ENCODE results near the gene FAM118A.

Gene FAM118A

DNA sequence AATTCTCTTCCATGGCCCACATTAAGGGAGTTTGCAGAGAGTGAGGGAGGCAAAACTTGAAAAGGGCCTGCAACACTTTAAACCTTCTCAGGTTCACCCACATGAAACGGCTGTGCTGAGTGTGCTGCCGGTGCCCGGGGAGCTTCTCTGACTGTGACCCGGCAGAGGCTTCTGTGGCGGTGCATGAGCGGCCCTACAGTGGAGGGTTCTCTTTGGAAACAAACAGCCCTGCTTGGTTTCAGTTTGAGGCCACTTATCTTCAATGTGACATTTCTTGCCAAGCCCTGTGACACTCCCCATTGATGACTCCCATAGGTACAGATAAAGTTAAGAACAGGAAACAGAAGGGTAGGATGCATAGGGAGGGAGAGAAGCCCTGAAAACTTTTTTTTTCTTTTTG, 31.8 kb downstream of the FAM118A start:
- no peaks in the 10 kb centered on the region for H3K27me3 ChIP-seq (ENCODE audit: low read depth, low read length)

DNA sequence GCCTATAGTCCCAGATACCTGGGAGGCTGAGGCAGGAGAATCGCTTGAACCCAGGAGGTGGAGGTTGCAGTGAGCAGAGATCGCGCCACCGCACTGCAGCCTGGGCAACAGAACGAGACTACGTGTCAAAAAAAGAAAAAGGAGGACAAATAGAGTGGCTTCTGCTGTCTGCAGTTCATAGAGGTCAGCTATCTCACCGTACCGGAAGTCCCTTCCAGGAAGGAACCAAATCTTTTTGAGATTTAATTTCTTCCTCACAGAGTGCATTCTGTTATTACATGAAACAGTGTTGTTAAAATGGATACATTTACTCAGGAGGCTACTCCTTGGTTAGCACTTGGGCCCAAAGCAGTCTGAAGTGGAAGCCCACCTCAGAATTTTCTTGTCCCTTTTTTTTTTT, 33.4 kb downstream of the FAM118A start:
- H3K9me3 ChIP-seq (ENCODE audit: insufficient read depth, low read length): no peaks in the 10 kb centered on the region
- no peak overlapping the region for H3K9ac ChIP-seq (ENCODE audit: low read length)
- TF ChIP-seq, protein P1, sequence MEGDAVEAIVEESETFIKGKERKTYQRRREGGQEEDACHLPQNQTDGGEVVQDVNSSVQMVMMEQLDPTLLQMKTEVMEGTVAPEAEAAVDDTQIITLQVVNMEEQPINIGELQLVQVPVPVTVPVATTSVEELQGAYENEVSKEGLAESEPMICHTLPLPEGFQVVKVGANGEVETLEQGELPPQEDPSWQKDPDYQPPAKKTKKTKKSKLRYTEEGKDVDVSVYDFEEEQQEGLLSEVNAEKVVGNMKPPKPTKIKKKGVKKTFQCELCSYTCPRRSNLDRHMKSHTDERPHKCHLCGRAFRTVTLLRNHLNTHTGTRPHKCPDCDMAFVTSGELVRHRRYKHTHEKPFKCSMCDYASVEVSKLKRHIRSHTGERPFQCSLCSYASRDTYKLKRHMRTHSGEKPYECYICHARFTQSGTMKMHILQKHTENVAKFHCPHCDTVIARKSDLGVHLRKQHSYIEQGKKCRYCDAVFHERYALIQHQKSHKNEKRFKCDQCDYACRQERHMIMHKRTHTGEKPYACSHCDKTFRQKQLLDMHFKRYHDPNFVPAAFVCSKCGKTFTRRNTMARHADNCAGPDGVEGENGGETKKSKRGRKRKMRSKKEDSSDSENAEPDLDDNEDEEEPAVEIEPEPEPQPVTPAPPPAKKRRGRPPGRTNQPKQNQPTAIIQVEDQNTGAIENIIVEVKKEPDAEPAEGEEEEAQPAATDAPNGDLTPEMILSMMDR (IDR thresholded peaks at IDR 0.05; ENCODE audit: low read depth, low read length): no peak
- no peak for TF ChIP-seq EZH2phosphoT487 (IDR thresholded peaks at IDR 0.05; ENCODE audit: low read depth)
- no peak overlapping the region for H3K27ac ChIP-seq (ENCODE audit: low read length)
- no peaks in the 10 kb centered on the region for H4K20me1 ChIP-seq (ENCODE audit: insufficient read depth, low read length)
- H3K4me2 ChIP-seq (ENCODE audit: low read length): no peak overlapping the region
- H3K79me2 ChIP-seq (ENCODE audit: low read length): no peaks in the 10 kb centered on the region
- no peaks in the 10 kb centered on the region for H3K4me1 ChIP-seq (ENCODE audit: low read length)
- peaks cover 58% of the 10 kb centered on the region for H3K36me3 ChIP-seq (replicated peaks; ENCODE audit: low read depth, low read length)
- no peak overlapping the region for H3K4me3 ChIP-seq (ENCODE audit: low read length)
- H3K27me3 ChIP-seq (ENCODE audit: low read depth, low read length): no peaks in the 10 kb centered on the region
- no peak overlapping the region for H2AFZ ChIP-seq (ENCODE audit: low read depth, low read length)

More for the DNA sequence above, 31.8 kb downstream of the FAM118A start:
- no peak overlapping the region for H3K4me3 ChIP-seq (ENCODE audit: low read length)
- no peaks in the 10 kb centered on the region for H3K79me2 ChIP-seq (ENCODE audit: low read length)
- H4K20me1 ChIP-seq (ENCODE audit: insufficient read depth, low read length): no peaks in the 10 kb centered on the region
- H3K4me2 ChIP-seq (ENCODE audit: low read length): no peak overlapping the region
- no peaks in the 10 kb centered on the region for H3K9me3 ChIP-seq (ENCODE audit: insufficient read depth, low read length)
- TF ChIP-seq, protein P1 (IDR thresholded peaks at IDR 0.05; ENCODE audit: low read depth, low read length): no peak
- no peak for TF ChIP-seq EZH2phosphoT487 (IDR thresholded peaks at IDR 0.05; ENCODE audit: low read depth)
- no peak overlapping the region for H3K9ac ChIP-seq (ENCODE audit: low read length)
- H3K27ac ChIP-seq (ENCODE audit: low read length): no peak overlapping the region
- H3K36me3 ChIP-seq (replicated peaks; ENCODE audit: low read depth, low read length): peaks cover 61% of the 10 kb centered on the region
- no peaks in the 10 kb centered on the region for H3K4me1 ChIP-seq (ENCODE audit: low read length)
- no peak overlapping the region for H2AFZ ChIP-seq (ENCODE audit: low read depth, low read length)

DNA sequence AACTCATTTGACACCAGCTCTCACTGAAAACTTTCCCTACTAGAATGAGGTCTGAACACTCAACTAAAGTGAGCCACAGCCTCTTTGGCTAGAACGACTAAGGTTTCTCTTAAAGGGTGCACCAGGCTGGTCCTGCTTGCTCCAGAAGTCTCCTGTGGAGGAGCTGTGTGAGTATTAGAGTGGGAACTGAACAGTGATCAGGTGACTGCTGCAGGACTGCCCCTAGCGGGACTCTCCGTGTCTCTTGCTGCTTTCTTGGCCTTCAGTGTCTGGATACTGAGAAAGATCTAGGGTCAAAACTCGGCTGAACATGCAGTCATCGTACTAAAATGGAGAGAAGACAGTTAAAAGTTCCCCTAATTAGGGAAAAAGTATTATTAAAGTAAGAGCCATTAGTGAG, 34.6 kb downstream of the FAM118A start:
- H3K4me1 ChIP-seq (ENCODE audit: low read length): no peaks in the 10 kb centered on the region
- H4K20me1 ChIP-seq (ENCODE audit: insufficient read depth, low read length): no peaks in the 10 kb centered on the region
- no peak for TF ChIP-seq EZH2phosphoT487 (IDR thresholded peaks at IDR 0.05; ENCODE audit: low read depth)
- TF ChIP-seq, protein P1 (IDR thresholded peaks at IDR 0.05; ENCODE audit: low read depth, low read length): no peak
- no peak overlapping the region for H2AFZ ChIP-seq (ENCODE audit: low read depth, low read length)
- no peak overlapping the region for H3K9ac ChIP-seq (ENCODE audit: low read length)
- H3K36me3 ChIP-seq (replicated peaks; ENCODE audit: low read depth, low read length): peaks cover 54% of the 10 kb centered on the region
- no peaks in the 10 kb centered on the region for H3K9me3 ChIP-seq (ENCODE audit: insufficient read depth, low read length)
- no peak overlapping the region for H3K27ac ChIP-seq (ENCODE audit: low read length)
- H3K79me2 ChIP-seq (ENCODE audit: low read length): no peaks in the 10 kb centered on the region
- H3K4me2 ChIP-seq (ENCODE audit: low read length): no peak overlapping the region
- H3K4me3 ChIP-seq (ENCODE audit: low read length): no peak overlapping the region
- no peaks in the 10 kb centered on the region for H3K27me3 ChIP-seq (ENCODE audit: low read depth, low read length)

DNA sequence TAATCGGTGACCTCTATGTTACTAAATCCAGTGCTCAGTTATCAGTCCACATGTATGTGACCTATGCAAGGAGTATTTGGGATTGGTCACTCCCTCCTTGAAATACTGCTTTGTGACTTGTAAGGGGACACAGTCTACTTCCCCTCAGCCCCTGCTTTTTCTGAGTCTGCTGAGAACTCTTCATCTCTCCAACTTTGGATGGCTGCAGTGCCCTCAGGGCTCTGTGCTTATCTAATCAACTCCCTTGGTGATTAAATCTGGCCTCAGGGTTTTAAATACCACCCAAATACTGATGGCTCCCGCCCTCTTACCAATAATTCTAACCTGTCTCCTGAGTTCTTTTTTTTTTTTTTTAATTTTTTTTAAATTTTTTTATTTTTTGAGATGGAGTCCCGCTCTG, 40.2 kb downstream of the FAM118A start:
- Histone ChIP-seq H3K27ac (ENCODE audit: low read length) (no peak overlapping the region), H3K4me3 (ENCODE audit: low read length) (no peak overlapping the region), H3K79me2 (ENCODE audit: low read length) (no peaks in the 10 kb centered on the region), H4K20me1 (ENCODE audit: insufficient read depth, low read length) (no peaks in the 10 kb centered on the region), H3K9ac (ENCODE audit: low read length) (no peak overlapping the region), H2AFZ (ENCODE audit: low read depth, low read length) (no peak overlapping the region), H3K36me3 (replicated peaks; ENCODE audit: low read depth, low read length) (peaks cover 15% of the 10 kb centered on the region), H3K4me1 (ENCODE audit: low read length) (no peaks in the 10 kb centered on the region), H3K9me3 (ENCODE audit: insufficient read depth, low read length) (no peaks in the 10 kb centered on the region), H3K27me3 (ENCODE audit: low read depth, low read length) (no peaks in the 10 kb centered on the region), H3K4me2 (ENCODE audit: low read length) (no peak overlapping the region)
- no peak for TF ChIP-seq EZH2phosphoT487 (IDR thresholded peaks at IDR 0.05; ENCODE audit: low read depth)
- TF ChIP-seq, protein P1 (IDR thresholded peaks at IDR 0.05; ENCODE audit: low read depth, low read length): no peak
